HEK293T (cell line): ENCODE data around the gene PPP1CA.

ENCODE experiments used
- FOXA1 ChIP-seq: fragments of 450-650 bp; IDR thresholded peaks from 2 replicates; pipeline ENCODE4 v1.6.1; 2016; ENCODE audit warnings: mild to moderate bottlenecking
- FOXK2 ChIP-seq: fragments of 450-650 bp; IDR thresholded peaks from 2 replicates; pipeline ENCODE4 v1.6.1; 2016; ENCODE audit warnings: mild to moderate bottlenecking
- L3MBTL2 ChIP-seq: fragments of 450-650 bp; conservative IDR thresholded peaks from 2 replicates; pipeline ENCODE4 v1.6.1; 2016; ENCODE audit warnings: mild to moderate bottlenecking
- NFRKB ChIP-seq: fragments of 450-650 bp; IDR thresholded peaks from 2 replicates; pipeline ENCODE4 v1.6.1; 2016; ENCODE audit warnings: mild to moderate bottlenecking, moderate library complexity
- SP1 ChIP-seq: fragments of 450-650 bp; IDR thresholded peaks from 2 replicates; pipeline ENCODE4 v1.6.1; 2017

GRCh38 chr11:67384851-67385366 is 16.7 kb downstream of the PPP1CA start:
- TF ChIP-seq SP1 (no peak), L3MBTL2 (no peak), FOXK2 (no peak), FOXA1 (no peak), NFRKB (no peak)
